ENCODE results near the gene DTNB. TPM values are rescaled to one million over a fixed set of nuclear protein-coding genes. Genes with fewer than 3 reads are reported as not detected.

The DTNB gene
- total RNA-seq, 4 donors from 2014 or later = 0.70 to 23.1 (median 6.1) TPM

DNA sequence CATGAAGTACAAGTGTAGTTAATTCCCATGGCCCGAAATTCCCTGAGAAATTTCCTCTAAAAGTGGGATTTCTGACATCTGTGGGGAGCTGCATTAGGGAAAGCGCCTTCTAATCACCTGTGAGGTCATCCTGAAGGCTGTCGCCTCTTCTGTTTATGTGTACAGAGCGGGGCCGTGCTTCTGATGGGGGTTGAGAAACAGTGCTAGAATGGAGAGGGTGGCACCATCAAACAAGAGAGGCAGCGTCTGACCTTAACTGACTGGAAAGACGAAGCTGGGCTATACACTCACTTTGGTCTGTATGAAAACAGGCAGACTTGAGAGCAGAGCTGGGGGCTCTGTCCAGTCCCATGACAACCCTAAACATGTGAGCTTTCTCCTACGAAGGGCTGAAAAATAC lies 287.5 kb downstream of the DTNB start:
- Histone ChIP-seq H3K4me3 (no peak overlapping the region), H3K27me3 (no peaks in the 10 kb centered on the region), H3K36me3 (no peaks in the 10 kb centered on the region), H3K9me3 (no peaks in the 10 kb centered on the region), H3K4me1 (no peaks in the 10 kb centered on the region), H3K27ac (no peak overlapping the region)
- peak in 2 of 3 donors; percentile 11 to 13 for DNase-seq
- no peak for TF ChIP-seq CTCF (IDR thresholded peaks at IDR 0.05)

- Histone ChIP-seq H3K4me1 (no peaks in the 10 kb centered on the region), H3K27me3 (no peaks in the 10 kb centered on the region), H3K27ac (no peak overlapping the region), H3K36me3 (no peaks in the 10 kb centered on the region), H3K4me3 (no peak overlapping the region), H3K9me3 (no peaks in the 10 kb centered on the region)
- DNase-seq = peak in 1 of 3 donors; percentile 40
- no peak for TF ChIP-seq CTCF (IDR thresholded peaks at IDR 0.05)
- TF ChIP-seq POLR2A (IDR thresholded peaks at IDR 0.05) = no peak
These were observed 289.6 kb downstream of the DTNB start for GRCh38 chr2:25383806-25384205.

- TF ChIP-seq CTCF (IDR thresholded peaks at IDR 0.05) (no peak), POLR2A (IDR thresholded peaks at IDR 0.05) (no peak)
- peak in 1 of 3 donors; percentile 40 for DNase-seq
- no peak overlapping the region for H3K27ac ChIP-seq
- no peaks in the 10 kb centered on the region for H3K9me3 ChIP-seq
- H3K4me1 ChIP-seq = peaks cover 0 to 17% (median 12%) of the 10 kb centered on the region in 4 donors
- no peaks in the 10 kb centered on the region for H3K27me3 ChIP-seq
- no peak overlapping the region for H3K4me3 ChIP-seq
- no peaks in the 10 kb centered on the region for H3K36me3 ChIP-seq
These were observed 291.9 kb downstream of the DTNB start for GRCh38 chr2:25381502-25381901.

DNA sequence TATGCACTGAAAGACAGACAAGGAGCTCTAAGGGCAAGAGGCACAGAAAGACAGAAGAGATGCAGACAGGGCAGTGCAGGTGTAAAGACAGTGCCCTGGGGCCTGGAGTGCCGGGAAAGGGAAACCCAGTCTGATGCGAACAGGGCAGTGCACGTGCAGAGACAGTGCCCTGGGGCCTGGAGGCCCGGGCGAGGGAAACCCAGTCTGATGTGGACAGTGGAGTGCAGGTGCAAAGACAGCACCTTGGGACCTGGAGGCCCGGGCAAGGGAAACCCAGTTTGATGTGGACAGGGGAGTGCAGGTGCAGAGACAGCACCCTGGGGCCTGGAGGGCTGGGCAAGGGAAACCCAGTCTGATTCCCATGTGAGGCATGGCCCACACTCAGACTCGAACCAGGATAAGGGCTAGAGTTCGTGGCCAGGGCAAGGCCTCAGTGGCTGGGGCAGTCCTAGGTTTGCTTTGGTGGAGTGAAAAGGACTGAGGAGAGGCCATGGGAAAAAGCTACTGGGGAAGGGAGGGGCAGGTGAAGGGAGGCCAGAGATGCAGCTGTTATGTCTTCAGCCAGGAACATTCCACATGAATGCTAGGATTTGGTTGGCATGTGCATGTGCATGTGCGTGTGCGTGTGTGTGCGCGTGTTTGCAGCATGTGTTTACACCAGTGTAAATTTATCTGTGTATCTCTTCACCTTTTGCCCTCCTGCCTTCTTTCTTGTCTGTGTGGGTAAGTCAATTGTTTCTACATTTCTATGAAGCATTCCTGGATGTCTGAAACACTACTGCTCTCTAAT lies 292.6 kb downstream of the DTNB start:
- Histone ChIP-seq H3K27ac (no peak overlapping the region), H3K4me1 (peaks cover 0 to 20% (median 14%) of the 10 kb centered on the region in 4 donors), H3K4me3 (no peak overlapping the region), H3K36me3 (no peaks in the 10 kb centered on the region), H3K9me3 (no peaks in the 10 kb centered on the region), H3K27me3 (no peaks in the 10 kb centered on the region)
- no peak for TF ChIP-seq CTCF (IDR thresholded peaks at IDR 0.05)
- TF ChIP-seq POLR2A (IDR thresholded peaks at IDR 0.05) = no peak
- peak in 1 of 3 donors; percentile 34 for DNase-seq

GRCh38 chr2:25380023-25380422 lies 293.4 kb downstream of the DTNB start:
- no peaks in the 10 kb centered on the region for H3K36me3 ChIP-seq
- no peaks in the 10 kb centered on the region for H3K27me3 ChIP-seq
- TF ChIP-seq CTCF (IDR thresholded peaks at IDR 0.05) = no peak
- TF ChIP-seq POLR2A (IDR thresholded peaks at IDR 0.05) = no peak
- H3K4me3 ChIP-seq = no peak overlapping the region
- no peaks in the 10 kb centered on the region for H3K9me3 ChIP-seq
- no peak for DNase-seq
- no peak overlapping the region for H3K27ac ChIP-seq
- peaks cover 0 to 20% (median 14%) of the 10 kb centered on the region in 4 donors for H3K4me1 ChIP-seq

Data from Peyer's patch (tissue), 4 donors.